GM21381 (cell line): ENCODE data around the gene OTX2.

Source experiments
- ATAC-seq: cut with Tn5 transposase; IDR thresholded peaks from one replicate; pipeline ENCODE4 v1.9.1; 2021; ENCODE audit warnings: mild to moderate bottlenecking, moderate library complexity; ENCODE audit not compliant: unreplicated experiment

OTX2 gene

DNA sequence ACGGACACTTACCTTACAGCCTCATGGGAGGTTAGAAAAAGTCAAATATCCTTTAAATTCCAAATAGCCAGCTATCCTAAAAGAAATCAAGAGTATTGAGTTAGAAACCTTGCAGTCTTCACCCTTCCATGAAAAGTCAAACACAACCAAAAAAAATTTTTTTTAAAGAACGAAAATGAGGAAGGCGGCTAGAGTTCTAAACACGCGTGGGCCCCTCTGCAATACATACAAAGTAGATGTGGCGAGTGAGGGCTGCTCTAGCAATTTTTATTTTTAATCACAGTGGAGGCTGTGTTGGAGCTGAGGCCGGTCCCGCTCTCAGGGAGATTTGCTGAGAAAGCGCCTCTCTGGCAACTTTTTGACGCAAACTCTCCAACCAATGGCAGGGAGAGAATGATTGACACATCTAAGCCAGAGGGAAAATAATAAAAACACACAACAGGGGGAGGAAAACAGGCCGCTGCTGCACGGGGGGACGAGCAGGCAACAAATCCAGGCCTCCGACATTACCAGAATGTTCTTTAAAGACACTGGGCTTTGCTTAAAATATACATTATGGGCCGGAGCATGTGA, at the start of gene OTX2:
Gene OTX2 (minus strand): TSS at position 333 of the 573 bp plus-strand sequence. CDS start 5,023 bp downstream, outside the sequence.
- ATAC-seq: no peak

DNA sequence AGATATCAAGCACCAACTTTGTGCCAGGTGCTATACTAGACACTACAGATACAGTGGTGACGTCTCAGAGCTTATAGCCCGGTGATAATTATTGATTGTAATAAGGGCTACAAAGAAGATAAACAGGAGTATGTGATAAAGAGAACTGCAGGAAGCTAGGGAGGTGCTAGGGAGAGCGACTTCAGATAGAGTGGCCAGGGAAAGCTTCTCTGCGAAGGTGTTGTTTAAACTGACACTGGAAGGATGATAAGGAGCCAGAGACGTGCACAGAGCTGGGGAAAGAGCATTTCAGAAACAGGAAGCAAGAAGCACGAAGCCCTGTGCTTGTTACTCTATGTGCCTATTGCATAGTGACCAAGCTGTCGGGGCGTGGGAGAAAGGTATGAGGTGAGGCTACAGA, 48.1 kb upstream of the OTX2 start:
- ATAC-seq: no peak

DNA sequence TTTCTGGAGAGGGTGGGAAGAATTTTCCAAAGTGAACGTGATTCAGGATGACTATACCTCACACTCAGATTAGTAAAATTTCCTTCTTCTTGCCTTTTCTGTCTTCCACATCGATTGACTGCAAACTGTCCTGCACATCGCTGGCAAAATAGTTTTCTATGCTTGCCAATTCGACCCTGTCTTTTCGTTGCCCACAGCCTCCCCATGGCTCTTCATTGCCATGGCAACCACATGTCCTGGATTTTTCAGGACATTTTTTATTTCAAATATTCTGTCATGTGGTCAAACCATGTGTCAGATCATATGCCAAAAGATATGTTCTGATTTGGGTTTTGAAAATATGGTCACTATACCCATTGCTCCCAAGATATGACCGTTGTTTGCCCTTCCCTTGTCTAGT, 46.9 kb upstream of the OTX2 start:
- ATAC-seq: no peak

DNA sequence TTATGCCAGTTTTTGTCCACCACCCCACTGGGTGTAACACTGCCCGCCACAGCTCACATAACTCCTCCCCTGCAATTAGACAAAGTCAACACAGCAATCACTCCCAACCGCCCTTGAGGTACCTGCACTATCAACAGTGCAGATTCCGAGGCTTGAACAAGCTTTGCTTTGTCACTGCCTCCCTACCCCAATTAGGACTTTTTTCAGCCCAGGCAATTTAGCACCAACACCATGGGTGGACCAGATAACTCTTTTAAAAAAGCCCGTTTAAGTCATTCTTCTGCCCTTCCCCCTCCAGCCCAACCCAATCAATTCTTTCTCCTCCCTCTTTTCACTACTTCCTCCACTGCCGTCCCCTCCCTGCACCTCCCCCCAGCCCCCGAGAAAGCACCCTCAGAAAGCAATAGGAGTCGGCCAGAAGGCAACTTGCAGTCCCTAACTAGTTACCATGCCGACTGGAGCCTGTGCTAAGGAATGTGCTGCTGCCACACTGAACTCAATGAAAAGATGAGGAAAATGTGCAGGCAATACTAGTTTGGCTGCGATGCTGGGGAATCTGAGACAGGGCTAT, 45.7 kb upstream of the OTX2 start:
- ATAC-seq: no peak

DNA sequence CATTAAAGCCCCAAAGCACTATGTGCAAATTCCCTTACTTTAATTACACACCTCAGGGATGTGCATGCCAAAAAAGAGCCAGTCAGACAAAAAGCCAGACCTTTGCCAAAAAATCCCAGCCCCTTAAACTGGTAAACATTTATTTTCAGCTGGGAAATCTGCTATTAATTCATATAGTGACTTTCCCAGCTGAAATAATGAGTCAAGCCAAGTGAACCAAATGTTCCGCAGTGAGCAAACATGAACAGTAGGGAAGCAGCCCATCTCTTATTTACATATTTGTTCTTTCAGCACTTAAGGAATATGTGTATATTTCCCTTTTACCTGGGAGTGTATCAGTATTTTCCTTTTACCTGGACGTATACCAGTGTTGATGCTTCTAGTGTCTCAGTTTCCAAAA, 44.0 kb upstream of the OTX2 start:
- no peak for ATAC-seq

DNA sequence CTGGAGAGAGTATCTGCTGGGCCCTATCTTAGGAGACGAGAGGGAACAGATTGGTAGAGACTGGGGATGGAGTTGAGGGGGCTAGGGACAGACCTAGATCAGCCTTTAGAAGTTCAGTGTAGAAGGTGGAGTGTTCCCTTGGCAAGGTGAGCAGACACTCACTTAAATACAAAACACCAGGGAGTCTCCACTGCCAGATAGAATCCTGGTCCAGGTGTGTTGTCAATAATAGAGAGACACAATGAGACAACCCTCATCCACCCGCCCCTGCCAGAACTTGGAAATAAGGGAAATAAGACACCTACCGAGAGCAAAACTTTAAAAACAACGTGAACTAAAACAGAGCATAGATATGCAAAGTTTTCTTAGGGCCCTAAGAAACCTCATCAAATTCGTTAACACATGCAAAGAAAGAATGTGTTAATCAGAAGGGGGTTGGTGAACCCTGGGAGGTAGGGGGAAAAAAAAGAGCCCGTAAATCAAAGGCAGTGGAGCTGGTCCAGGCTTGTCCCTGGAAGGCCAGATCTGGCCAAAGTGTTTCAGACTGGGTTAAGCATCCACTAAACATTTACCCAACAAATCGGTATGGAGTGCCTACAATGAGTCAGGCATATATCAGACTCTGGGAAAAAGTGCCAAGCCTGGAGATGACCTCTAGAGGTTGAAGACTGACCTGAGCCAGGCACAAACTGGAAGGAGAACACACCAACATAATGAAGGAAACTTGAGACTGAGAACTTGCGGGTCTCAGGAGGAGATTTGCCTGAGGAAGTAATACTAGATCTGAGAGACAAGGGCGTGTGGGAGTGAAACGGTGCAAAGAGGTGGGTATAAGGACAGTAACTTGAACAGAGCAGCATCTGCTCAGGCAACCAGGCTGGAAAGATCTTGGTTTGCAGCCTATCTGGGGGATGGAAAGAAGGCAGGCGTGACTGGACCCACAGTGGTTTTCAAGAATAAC, 37.0 kb upstream of the OTX2 start:
- no peak for ATAC-seq

DNA sequence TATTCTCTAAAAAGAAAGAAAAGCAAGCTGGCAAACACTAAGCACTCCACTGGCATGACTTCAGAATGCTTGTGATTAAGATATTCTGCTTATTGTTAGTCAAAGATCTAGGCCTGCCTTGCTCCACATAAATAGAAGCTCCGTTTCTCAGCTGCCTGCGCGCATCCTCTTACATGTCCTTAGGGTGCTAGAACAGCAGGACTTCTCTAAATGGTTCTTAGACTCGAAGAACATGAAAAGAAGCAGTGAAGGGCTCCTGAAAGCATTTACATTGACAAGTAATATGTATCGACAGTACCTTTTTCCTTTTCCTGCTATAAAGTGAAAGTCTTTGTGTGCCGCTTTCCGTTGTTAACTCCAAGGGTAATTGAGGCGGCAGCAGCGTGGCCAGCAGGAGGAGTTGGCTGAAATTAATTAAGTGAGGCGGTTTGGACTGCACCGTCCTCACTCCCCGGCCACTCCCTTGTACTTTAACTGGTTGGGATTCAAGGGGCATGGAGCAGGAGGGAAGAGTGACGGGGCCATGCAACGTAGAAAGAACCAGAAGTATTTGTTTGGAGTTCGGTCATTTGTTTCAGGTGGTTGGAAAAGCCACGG, 34.2 kb upstream of the OTX2 start:
- ATAC-seq: no peak

DNA sequence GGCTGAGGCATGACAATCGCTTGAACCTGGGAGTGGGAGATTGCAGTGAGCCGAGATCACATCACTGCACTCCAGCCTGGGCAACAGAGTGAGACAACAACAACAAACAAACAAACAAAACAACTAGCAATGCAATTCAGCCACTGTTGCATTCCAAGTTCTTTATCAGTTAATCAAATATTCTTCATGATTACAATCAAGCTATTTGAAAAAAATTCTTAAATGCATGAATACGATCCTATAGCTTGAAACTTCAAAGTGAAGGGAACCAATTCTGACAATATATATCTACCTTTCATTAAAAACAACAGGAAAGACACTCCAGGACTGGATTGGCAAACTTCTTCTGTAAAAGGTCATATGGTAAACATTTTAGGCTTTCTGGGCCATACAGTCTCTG, 31.3 kb upstream of the OTX2 start:
- no peak for ATAC-seq

DNA sequence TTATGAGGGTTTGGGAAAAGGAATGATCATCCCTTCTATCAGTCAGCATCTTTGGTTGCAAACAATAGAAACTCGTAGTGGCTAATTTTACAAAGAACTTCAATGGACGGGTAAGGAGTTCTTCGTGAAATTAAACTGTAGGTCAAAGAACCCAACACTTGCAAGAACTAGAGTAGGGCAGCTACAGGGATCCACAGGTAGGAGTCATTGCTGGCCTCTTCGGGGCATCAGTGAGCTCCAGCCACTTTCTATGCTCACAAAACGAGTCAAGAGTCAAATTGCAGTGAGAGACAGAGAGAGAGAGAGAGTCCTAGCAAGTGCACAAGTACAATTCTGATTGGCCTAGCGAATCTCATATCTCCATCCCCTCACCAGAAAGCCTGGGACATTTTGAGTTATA, 29.9 kb upstream of the OTX2 start:
- no peak for ATAC-seq

DNA sequence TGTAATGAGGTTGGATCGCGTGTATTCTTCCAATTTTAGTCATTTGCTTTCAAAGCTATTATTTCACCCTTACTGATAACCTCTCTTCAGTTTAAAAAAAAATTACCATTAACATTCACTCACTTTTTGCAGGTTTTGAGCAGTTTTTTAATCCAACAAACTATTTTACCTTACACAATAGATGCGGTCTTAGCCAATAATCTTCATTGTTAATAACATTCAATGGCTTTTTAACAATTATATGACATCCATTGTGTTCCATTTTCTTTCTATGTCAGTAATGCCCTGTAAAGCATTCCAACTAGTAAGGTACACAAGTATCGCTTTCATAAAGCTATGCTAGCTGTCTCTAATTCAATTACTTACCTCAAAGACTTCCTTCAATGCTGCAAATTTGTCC, 18.9 kb upstream of the OTX2 start:
- ATAC-seq: no peak

DNA sequence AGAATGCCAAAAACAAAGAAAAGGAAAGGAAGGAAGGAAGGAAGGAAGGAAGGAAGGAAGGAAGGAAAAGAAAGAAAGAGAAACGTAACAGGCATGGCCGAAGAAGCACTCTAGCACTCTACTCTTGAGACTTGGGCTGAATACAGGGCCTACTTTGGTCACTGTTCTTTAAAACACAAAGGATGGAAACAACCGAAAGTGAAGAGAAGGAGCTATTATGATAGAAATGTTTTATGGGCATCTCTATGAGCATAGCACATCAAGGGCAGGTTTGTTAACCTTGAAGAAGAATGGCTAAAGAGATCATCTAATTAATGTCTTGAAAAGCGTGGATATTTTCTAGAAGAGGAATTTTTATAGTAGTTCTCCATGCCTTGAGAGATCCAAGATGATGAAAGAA, 15.9 kb upstream of the OTX2 start:
- no peak for ATAC-seq

DNA sequence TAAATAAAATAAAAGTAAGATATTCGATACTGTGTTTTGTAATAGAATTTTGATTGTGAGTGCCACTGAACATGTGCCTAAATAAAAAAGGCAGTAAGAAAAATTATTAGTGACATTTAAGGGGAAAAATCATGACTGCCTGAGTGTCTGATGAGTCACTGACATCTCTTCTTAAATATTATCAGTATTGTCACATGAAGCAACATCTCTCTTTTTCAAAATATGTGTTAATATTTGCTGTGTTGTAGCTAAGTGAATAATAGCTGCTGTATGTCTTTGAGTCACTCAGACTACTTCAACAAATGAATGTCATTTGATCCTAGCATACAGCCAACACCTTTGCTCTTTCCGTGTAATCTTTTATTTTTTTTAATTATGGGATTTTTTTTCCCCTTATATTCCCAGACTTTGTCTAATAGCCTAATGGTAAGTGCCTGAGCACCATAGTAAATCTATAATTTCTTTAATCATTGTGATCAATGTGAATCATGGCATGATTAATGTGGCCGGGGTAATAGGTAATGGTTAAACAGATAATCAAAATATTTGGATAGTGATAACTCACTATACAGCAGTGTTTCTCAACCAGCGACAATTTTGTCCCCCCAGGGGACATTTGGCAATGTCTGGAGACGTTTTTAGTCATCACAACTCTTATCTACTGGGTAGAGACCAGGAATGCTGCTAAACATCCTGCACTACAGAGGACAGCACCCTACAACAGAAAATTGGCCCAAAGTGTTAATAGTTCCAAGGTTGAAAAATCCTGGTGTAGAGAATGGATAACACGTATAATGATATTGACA, 11.7 kb upstream of the OTX2 start:
- ATAC-seq: no peak

DNA sequence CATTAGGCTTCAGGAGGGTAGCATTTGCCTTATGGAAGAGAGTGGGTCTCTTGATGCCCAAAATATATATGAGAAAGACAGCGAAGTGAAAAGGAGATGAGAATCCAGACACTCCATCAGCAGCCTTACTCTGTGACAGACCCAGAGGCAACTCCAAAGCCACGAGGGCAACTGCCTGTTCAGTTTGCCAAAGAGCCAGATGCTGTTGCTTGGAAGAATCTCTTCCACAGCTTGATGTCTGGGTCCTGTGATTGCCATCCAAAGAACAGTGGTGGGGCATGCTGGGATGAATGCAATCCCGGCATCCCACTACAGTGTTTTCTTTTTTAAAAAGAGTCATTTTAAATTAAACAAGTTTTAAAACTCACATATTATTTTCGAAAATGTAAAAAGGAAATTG, 10.9 kb upstream of the OTX2 start:
- ATAC-seq: no peak

DNA sequence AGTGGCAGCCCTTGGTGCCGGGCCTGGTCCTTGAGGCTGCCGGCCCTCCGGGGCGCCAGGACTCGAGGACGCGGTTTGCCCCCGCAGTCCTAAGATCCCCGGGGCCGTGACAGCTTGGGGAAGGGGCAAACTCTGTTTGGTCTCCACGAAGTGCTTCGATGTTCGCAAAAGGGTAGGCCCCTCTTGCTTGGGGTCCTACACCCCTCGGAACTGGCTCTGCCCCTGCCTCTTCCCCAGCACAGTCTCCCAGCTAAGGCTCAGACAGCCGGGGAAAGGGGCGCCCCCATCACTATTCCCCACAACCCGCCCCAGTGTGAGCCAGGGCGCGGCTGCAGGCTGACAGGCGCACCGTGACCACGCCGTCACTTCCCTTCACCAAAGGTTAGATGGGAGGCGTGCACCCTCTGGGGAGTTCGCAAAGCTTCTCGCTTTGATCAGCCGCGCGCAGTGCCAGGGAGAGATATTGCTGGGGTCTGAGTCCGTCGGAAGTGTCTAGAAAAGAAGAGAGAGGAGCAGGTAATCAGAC, 7.2 kb upstream of the OTX2 start:
- no peak for ATAC-seq

DNA sequence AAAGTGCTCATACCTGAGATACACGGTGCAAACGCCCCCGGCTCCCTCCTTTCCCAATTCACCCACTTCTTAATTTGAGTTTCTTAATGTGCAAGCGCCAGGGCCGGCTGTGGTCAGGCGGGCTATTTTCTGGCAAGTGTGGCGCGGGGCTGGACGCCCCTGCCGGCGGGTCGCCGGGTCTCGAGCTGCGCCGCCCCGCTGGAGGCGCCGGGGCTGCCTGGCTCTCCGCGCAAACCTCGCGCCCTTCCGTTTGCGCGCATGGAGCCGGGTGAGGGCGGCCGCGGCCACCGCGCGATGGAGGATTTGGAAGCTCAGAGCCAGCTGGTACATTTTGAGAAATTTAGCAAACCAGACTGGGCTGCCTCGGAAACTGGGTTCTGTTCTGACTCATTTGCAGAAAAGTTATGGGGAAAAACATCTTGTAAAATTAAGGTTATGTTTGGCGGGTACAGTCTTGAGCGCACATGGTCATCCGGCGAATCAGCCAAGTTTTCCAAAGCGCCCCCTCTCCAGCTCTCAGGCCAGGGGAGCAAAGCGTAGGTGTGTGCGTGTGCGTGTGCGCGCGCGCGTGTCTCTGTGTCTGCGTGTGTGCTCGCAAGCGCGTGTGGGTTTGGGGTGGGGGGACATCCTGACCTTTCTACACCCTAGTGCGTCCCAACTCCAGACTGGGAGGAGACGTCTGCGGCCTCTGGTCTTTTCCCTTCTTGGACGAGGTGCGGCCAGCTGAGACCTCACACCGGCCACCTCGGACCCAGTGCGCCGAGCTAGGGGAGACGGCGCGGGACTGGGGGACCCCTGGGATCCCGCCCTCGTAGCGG, 6.5 kb upstream of the OTX2 start:
- ATAC-seq: no peak

DNA sequence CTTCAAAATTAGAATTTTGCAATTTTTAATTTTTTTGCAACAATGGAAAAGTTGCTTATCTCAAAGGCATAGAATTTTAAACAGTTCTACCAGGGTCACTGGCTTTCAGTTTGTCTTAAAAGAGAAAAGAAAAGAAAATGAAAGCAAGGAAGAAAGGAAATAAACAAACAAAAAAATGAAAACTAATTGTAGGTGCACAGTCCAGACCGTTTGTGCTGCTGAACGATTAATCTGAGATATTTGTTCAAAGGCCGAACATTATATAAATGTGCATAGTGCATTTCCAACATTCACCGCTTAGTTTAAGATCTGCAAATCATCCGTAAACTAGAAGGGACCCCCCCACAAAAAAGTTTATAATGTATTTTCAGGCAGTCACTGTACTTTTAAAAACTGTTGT, 5.5 kb upstream of the OTX2 start:
- no peak for ATAC-seq

DNA sequence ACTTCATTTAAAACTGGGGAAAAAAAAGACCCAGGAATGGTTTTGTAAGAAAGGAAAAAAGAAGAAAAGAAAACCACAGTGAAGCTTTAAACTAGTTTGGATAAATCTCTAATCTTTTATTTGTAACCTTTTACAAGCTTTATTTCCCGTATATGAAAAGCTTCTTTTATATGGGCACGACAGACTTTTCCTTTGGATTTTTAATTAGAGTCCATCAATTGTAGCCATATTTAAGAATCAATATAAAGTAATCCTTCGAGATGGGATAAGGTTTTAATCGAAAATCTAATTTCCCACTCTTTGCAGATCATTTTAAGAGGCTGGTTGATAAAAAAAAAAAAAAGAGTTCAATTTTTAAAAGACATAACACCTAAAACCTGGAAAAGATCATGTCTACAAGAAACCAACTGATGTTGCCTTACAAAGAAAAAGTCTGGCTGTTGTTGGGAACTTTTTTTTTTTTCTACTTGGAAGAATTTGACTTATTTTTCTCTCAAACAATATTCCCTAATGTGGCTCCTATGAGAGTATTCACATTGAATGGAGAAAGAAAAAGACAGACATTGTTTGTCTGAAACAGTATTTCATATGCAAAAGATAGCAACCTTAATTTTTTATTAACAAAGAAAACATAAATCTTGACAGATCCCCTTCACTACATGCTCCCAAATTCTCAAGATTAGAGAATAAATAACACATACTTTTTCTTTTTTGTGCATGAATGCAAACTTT, 4.9 kb upstream of the OTX2 start:
- ATAC-seq: no peak

DNA sequence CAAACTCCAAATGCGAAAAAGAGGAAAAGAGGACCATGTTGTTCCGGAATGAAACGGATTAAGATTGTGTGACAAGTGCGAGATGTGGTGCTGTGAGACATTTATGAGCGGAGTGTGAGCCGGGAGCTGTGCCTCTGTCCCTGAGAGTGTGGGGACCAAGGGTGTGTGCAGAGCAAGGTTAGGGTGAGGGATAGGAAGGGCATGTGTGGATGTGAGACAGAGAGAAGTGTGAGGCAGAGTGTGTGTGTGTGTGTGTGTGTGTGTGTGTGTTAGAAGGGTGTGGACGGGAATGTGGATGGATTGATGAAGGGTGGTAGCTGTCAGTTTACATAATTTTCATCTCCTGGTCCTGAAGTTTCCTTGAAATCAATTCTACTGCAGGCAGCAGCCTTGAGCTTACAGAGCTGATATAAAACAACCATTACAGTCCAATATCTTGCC, 4.3 kb upstream of the OTX2 start:
- ATAC-seq: no peak

DNA sequence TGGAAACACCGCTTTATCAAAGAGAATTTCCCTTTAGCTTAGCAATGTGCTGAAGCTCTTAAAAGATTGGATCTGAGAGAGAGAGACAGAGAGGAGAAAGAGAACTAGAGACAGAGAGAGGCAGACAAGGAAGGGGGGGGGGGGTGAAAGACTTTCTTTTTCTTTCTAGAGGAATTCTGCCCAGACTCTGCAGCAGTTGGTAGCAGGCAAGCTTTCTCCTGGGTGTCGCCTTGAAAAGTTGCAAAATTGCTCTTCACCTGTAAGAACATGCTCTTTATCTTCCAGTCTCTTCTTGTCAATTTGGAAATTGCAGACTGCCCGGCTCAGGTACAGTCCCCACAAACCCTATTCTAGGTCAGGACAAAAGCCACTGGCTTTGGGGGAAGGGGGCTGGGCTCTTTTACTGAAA, 2.9 kb upstream of the OTX2 start:
- no peak for ATAC-seq
